ENCODE data around the gene NAT9.

DNA sequence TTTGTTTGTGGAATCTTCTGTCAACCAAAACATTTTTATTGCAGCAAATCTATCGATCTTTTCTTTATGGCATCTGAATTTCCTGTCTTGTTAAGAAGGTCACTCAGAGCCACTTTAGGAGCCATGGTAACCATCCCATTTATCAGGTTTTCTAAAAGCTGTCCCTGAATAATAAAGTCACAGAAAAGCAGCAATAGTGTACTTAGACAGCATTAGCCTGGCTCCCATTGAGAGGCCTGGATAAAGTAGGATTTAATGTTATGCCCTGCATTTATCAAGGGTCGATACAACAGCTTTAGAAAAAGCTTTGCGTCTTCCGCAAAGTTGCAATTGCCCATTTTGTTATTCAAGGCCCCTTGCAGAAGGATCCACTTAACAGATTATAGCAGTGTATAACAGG lies 53.4 kb downstream of the NAT9 start:
- TF ChIP-seq, protein P1, sequence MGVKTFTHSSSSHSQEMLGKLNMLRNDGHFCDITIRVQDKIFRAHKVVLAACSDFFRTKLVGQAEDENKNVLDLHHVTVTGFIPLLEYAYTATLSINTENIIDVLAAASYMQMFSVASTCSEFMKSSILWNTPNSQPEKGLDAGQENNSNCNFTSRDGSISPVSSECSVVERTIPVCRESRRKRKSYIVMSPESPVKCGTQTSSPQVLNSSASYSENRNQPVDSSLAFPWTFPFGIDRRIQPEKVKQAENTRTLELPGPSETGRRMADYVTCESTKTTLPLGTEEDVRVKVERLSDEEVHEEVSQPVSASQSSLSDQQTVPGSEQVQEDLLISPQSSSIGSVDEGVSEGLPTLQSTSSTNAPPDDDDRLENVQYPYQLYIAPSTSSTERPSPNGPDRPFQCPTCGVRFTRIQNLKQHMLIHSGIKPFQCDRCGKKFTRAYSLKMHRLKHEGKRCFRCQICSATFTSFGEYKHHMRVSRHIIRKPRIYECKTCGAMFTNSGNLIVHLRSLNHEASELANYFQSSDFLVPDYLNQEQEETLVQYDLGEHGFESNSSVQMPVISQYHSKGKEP (tag by site-specific recombination; IDR thresholded peaks at IDR 0.05): no peak
- TF ChIP-seq ZNF423 (tag by site-specific recombination; IDR thresholded peaks at IDR 0.05): no peak
- TF ChIP-seq ZNF140 (tag by site-specific recombination; IDR thresholded peaks at IDR 0.05): no peak
- TF ChIP-seq ZNF530 (tag by site-specific recombination; IDR thresholded peaks at IDR 0.05; ENCODE audit: low read depth): no peak
